Effector memory CD4-positive, alpha-beta T cell (primary cell): ENCODE data around the gene PRKACA.

ENCODE experiments used
- DNase-seq, 3 donors: peaks; one replicate each; pipeline ENCODE4 v3.0.0-alpha.2; 2020
- H3K27ac ChIP-seq: 2 replicates; pipeline ENCODE4 v1.7.0; 2013; ENCODE audit warnings: mild to moderate bottlenecking, low read length, moderate library complexity; ENCODE audit not compliant: insufficient read depth, poor library complexity, severe bottlenecking
- H3K27me3 ChIP-seq: replicated peaks from 2 replicates; pipeline ENCODE4 v1.7.0; 2013; ENCODE audit warnings: mild to moderate bottlenecking, low read length; ENCODE audit not compliant: insufficient read depth, control insufficient read depth, poor library complexity, severe bottlenecking
- H3K36me3 ChIP-seq: 2 replicates; pipeline ENCODE4 v1.7.0; 2013; ENCODE audit warnings: mild to moderate bottlenecking, low read length, moderate library complexity; ENCODE audit not compliant: control insufficient read depth, insufficient read depth
- H3K4me1 ChIP-seq: 2 replicates; pipeline ENCODE4 v1.7.0; 2013; ENCODE audit warnings: low read length, mild to moderate bottlenecking; ENCODE audit not compliant: control insufficient read depth, insufficient read depth, poor library complexity, severe bottlenecking
- H3K4me3 ChIP-seq: 2 replicates; pipeline ENCODE4 v1.7.0; 2013; ENCODE audit warnings: low read length, low read depth, mild to moderate bottlenecking; ENCODE audit not compliant: insufficient read depth, poor library complexity, severe bottlenecking
- H3K9me3 ChIP-seq: 2 replicates; pipeline ENCODE4 v1.7.0; 2013; ENCODE audit warnings: mild to moderate bottlenecking, low read length, moderate library complexity; ENCODE audit not compliant: control insufficient read depth

The PRKACA gene

GRCh38 chr19:14158276-14159023 lies 40.9 kb upstream of the PRKACA start:
- no peaks in the 10 kb centered on the region for H3K9me3 ChIP-seq
- H3K27ac ChIP-seq = no peak overlapping the region
- no peak for DNase-seq
- H3K4me1 ChIP-seq = no peaks in the 10 kb centered on the region
- no peaks in the 10 kb centered on the region for H3K27me3 ChIP-seq
- no peak overlapping the region for H3K4me3 ChIP-seq
- H3K36me3 ChIP-seq = peaks cover 28% of the 10 kb centered on the region

DNA sequence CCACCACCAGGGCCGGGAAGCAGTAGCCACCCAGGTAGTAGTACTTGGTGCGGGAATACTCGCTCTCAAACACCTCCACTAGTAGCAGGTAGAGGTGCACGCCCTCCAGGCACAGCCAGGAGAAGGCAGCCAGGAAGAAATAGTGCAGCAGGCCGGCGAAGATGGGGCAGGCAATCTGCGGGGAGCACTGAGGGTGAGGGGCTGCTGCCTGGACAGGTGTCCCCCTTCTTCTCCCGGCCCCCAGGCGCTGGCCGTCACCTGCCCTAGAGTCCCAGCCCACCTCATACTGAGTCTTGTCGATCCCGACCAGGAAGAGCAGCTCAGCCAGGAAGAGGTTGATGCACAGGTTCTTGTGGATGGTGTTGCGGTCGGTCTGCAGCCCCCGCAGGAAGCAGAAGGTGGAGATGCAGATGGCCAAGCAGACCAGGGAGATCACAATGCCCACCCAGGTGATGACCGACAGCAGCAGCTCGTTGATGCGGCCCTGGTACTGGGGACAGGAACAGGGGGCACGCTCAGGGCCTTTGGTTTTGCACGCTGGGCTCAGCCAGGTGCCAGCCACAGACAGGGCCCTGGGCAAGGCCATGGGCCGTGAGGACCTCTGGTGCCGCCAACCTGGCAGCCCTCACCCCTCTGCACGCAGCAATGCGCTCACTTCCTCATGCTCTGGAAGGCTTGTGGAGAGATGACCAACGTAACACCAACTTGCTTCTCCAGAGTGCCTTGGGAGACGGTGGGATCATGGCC lies 39.6 kb upstream of the PRKACA start:
- no peaks in the 10 kb centered on the region for H3K4me1 ChIP-seq
- H3K27me3 ChIP-seq = no peaks in the 10 kb centered on the region
- no peak overlapping the region for H3K4me3 ChIP-seq
- DNase-seq = no peak
- H3K9me3 ChIP-seq = no peaks in the 10 kb centered on the region
- no peak overlapping the region for H3K27ac ChIP-seq
- peaks cover 28% of the 10 kb centered on the region for H3K36me3 ChIP-seq

DNA sequence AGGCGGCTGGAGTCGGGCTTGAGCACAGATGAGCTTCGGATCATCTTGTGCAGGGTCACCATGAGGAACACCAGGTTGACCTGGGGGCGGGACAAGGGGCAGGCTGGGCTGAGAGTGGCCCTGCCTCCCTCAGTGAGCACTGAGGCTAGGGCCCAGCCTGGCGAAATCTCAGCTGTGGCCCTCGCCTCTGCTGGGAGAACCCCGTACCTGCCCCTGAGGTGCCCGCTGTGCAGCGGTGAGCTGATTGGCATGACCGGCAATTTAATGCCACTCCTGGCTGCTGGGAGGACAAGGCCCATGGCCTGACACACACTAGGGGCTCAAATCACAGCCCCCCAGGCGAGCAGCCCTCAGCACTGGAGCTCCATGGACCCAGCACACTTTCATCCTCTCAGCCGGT lies 38.6 kb upstream of the PRKACA start:
- Histone ChIP-seq H3K27ac (no peak overlapping the region), H3K9me3 (no peaks in the 10 kb centered on the region), H3K36me3 (peaks cover 28% of the 10 kb centered on the region), H3K4me3 (no peak overlapping the region), H3K27me3 (no peaks in the 10 kb centered on the region), H3K4me1 (no peaks in the 10 kb centered on the region)
- no peak for DNase-seq

DNA sequence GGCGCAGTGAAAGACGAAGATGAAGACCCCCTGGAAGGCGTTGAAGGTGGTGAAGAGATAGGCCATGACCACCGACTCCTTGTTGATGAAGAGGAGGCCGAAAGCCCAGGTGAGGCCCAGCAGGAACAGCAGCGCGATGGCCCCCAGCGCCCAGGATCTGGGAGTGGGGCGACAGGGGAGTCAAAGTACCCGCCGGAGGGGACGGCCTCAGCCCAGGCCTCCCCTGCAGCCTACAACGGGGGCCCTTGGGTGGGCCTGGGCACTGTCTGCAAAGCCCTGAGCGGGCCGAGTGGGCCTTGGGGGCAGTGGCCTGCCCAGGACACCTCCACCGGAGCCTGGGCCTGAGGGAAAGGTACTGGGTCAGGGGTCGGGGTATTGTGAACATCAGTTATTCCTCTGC lies 37.8 kb upstream of the PRKACA start:
- H3K4me3 ChIP-seq = no peak overlapping the region
- peaks cover 28% of the 10 kb centered on the region for H3K36me3 ChIP-seq
- H3K4me1 ChIP-seq = peaks cover 4% of the 10 kb centered on the region
- no peak overlapping the region for H3K27ac ChIP-seq
- no peaks in the 10 kb centered on the region for H3K27me3 ChIP-seq
- no peaks in the 10 kb centered on the region for H3K9me3 ChIP-seq
- DNase-seq = no peak

DNA sequence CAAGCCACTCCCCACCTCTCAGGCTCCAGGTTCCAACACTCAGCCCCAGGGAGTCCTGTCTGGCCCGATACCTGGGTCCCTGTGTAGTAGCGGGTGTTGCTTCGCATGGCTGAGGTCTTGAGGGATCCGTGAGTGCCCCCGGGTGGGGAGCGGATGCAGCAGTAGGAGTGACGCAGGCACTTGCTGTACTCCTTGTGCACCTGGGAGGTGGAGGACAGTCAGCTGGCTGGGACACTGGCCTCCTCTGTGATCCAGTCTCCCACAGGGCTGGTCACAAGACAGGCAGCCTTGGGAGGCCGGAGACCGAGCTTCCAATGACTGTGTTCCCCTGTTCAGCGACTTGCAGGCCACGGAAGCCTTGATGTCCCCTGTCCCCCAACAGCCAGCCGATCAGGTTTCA lies 35.2 kb upstream of the PRKACA start:
- Histone ChIP-seq H3K4me3 (no peak overlapping the region), H3K27me3 (no peaks in the 10 kb centered on the region), H3K27ac (no peak overlapping the region), H3K36me3 (peaks cover 20% of the 10 kb centered on the region), H3K4me1 (peaks cover 27% of the 10 kb centered on the region), H3K9me3 (no peaks in the 10 kb centered on the region)
- DNase-seq = no peak

GRCh38 chr19:14150770-14151661 lies 33.5 kb upstream of the PRKACA start:
- no peaks in the 10 kb centered on the region for H3K9me3 ChIP-seq
- peaks cover 27% of the 10 kb centered on the region for H3K4me1 ChIP-seq
- H3K4me3 ChIP-seq = no peak overlapping the region
- H3K36me3 ChIP-seq = peaks cover 6% of the 10 kb centered on the region
- DNase-seq = no peak
- H3K27ac ChIP-seq = peak overlapping the region; percentile 89
- H3K27me3 ChIP-seq = no peaks in the 10 kb centered on the region

- Histone ChIP-seq H3K4me1 (peaks cover 27% of the 10 kb centered on the region), H3K27me3 (no peaks in the 10 kb centered on the region), H3K9me3 (no peaks in the 10 kb centered on the region), H3K36me3 (no peaks in the 10 kb centered on the region), H3K4me3 (peak overlapping the region; percentile 44), H3K27ac (peak overlapping the region; percentile 89)
- no peak for DNase-seq
Observed at GRCh38 chr19:14150041-14150769, 32.6 kb upstream of the PRKACA start.

- H3K4me1 ChIP-seq = peaks cover 27% of the 10 kb centered on the region
- no peaks in the 10 kb centered on the region for H3K27me3 ChIP-seq
- DNase-seq = peak; percentile 20 to 40 (median 31)
- no peaks in the 10 kb centered on the region for H3K36me3 ChIP-seq
- H3K9me3 ChIP-seq = no peaks in the 10 kb centered on the region
- H3K4me3 ChIP-seq = peak overlapping the region; percentile 44
- peak overlapping the region; percentile 89 for H3K27ac ChIP-seq
Observed at GRCh38 chr19:14149509-14149994, 32.0 kb upstream of the PRKACA start.

GRCh38 chr19:14148751-14149410 lies 31.3 kb upstream of the PRKACA start:
- H3K4me3 ChIP-seq = peak overlapping the region; percentile 44
- H3K9me3 ChIP-seq = no peaks in the 10 kb centered on the region
- H3K4me1 ChIP-seq = peaks cover 27% of the 10 kb centered on the region
- H3K27ac ChIP-seq = peak overlapping the region; percentile 89
- no peaks in the 10 kb centered on the region for H3K27me3 ChIP-seq
- no peaks in the 10 kb centered on the region for H3K36me3 ChIP-seq
- DNase-seq = no peak
